Testis (tissue), 2 donors: ENCODE results near the gene STK35.

ENCODE experiments used
- CTCF ChIP-seq, 3 experiments: fragments of 450-650 bp in 2 of 3; fragments of 200-600 bp in 1 of 3; sonication (generic) in 1 of 3; IDR thresholded peaks; one replicate each; pipeline ENCODE4 v1.5.1; 2016 to 2019; ENCODE audit warnings: antibody characterized with exemption in 3 of 3, mild to moderate bottlenecking in 2 of 3, moderate library complexity in 1 of 3
- POLR2A ChIP-seq: fragments of 450-650 bp; IDR thresholded peaks from one replicate; pipeline ENCODE4 v1.6.1; 2017; ENCODE audit warnings: antibody characterized with exemption, mild to moderate bottlenecking, moderate library complexity

GRCh38 chr20:2052741-2053140, 48.9 kb upstream of the STK35 start:
- TF ChIP-seq POLR2A (no peak), CTCF (IDR thresholded peaks at IDR 0.05) (no peak)
